Left kidney (tissue), 2 donors: ENCODE results near the gene CCDC137. TPM values are rescaled to one million over a fixed set of nuclear protein-coding genes. Genes with fewer than 3 reads are reported as not detected.

Experiments used
- DNase-seq: peaks from one replicate; pipeline ENCODE4 v3.0.0-alpha.2; 2013
- polyA plus RNA-seq: library from polyadenylated mRNA; unstranded; fragments of 120-200 nt; gene quantifications from one replicate; pipeline ENCODE4 v1.2.1, GENCODE V29; 2013; ENCODE audit not compliant: insufficient read length

Gene CCDC137
- polyA plus RNA-seq, 1 donor, result 15.2 TPM

- no peak for DNase-seq
These were observed 16.1 kb downstream of the CCDC137 start for GRCh38 chr17:81682565-81683207.

GRCh38 chr17:81683208-81683583 is 16.7 kb downstream of the CCDC137 start:
- no peak for DNase-seq

- DNase-seq, result peak; percentile 99
These were observed 17.3 kb downstream of the CCDC137 start, which contains the start of the genes ARL16 and HGS for GRCh38 chr17:81683584-81684441. Gene ARL16 (minus strand): TSS chr17:81683797. CDS start chr17:81683753, 44 bp downstream. Gene HGS (plus strand): TSS chr17:81684011. CDS start chr17:81684067, 56 bp downstream.

GRCh38 chr17:81684442-81684911 is 17.9 kb downstream of the CCDC137 start:
- no peak for DNase-seq

GRCh38 chr17:81685108-81685507 is 18.6 kb downstream of the CCDC137 start:
- DNase-seq, result no peak

GRCh38 chr17:81686614-81687013 is 20.1 kb downstream of the CCDC137 start:
- DNase-seq, result no peak

- DNase-seq, result no peak
These were observed 21.4 kb downstream of the CCDC137 start for GRCh38 chr17:81687770-81688541.

GRCh38 chr17:81688616-81689015 is 22.1 kb downstream of the CCDC137 start:
- DNase-seq, result no peak

GRCh38 chr17:81690066-81690465 is 23.5 kb downstream of the CCDC137 start:
- no peak for DNase-seq

- DNase-seq, result no peak
These were observed 24.0 kb downstream of the CCDC137 start for GRCh38 chr17:81690549-81690948.

- no peak for DNase-seq
These were observed 24.7 kb downstream of the CCDC137 start for GRCh38 chr17:81691196-81691595.

GRCh38 chr17:81691608-81692007 is 25.1 kb downstream of the CCDC137 start:
- DNase-seq, result no peak

- no peak for DNase-seq
These were observed 27.1 kb downstream of the CCDC137 start for GRCh38 chr17:81693509-81694210.

GRCh38 chr17:81694810-81695209 is 28.3 kb downstream of the CCDC137 start:
- no peak for DNase-seq

- DNase-seq, result no peak
These were observed 28.7 kb downstream of the CCDC137 start for GRCh38 chr17:81695211-81695610.

GRCh38 chr17:81695801-81696200 is 29.3 kb downstream of the CCDC137 start:
- no peak for DNase-seq

GRCh38 chr17:81696218-81696941 is 29.8 kb downstream of the CCDC137 start:
- DNase-seq, result no peak

- no peak for DNase-seq
These were observed 30.9 kb downstream of the CCDC137 start for GRCh38 chr17:81697261-81698044.

GRCh38 chr17:81700353-81701287 is 34.1 kb downstream of the CCDC137 start:
- DNase-seq, result no peak
